WTC11 (cell line): ENCODE measurements around the gene LUC7L. TPM values are rescaled to one million over a fixed set of nuclear protein-coding genes. Genes with fewer than 3 reads are reported as not detected.

Experiments used
- ARID4B ChIP-seq: sonication (generic); formaldehyde crosslinking; IDR thresholded peaks from 2 replicates; pipeline ENCODE4 v1.8.0; 2023; ENCODE audit warnings: missing genetic modification reagents, mild to moderate bottlenecking, borderline replicate concordance
- ATF2 ChIP-seq: sonication (generic); formaldehyde crosslinking; IDR thresholded peaks from 2 replicates; pipeline ENCODE4 v1.8.1; 2022; ENCODE audit warnings: low read depth, missing genetic modification reagents, borderline replicate concordance
- ATF3 ChIP-seq: sonication (generic); formaldehyde crosslinking; conservative IDR thresholded peaks from 2 replicates; pipeline ENCODE4 v1.8.1; 2022; ENCODE audit warnings: mild to moderate bottlenecking, missing genetic modification reagents
- CREM ChIP-seq: sonication (generic); formaldehyde crosslinking; IDR thresholded peaks from 2 replicates; pipeline ENCODE4 v1.8.1; 2022; ENCODE audit warnings: mild to moderate bottlenecking, missing genetic modification reagents, moderate library complexity
- CTCF ChIP-seq: fragments of 200-600 bp; IDR thresholded peaks from 2 replicates; pipeline ENCODE4 v1.8.0; 2022; ENCODE audit warnings: antibody characterized with exemption
- ERG ChIP-seq: fragments of 250-450 bp; sonication (Bioruptor Pico); IDR thresholded peaks from 2 replicates; pipeline ENCODE4 v1.8.0; 2021; ENCODE audit warnings: mild to moderate bottlenecking
- ETV6 ChIP-seq: sonication (generic); formaldehyde crosslinking; IDR thresholded peaks from 2 replicates; pipeline ENCODE4 v1.8.1; 2022; ENCODE audit warnings: mild to moderate bottlenecking, missing genetic modification reagents
- FOXJ3 ChIP-seq: sonication (generic); formaldehyde crosslinking; IDR thresholded peaks from 2 replicates; pipeline ENCODE4 v1.9.0; 2021; ENCODE audit warnings: missing genetic modification reagents, mild to moderate bottlenecking, borderline replicate concordance
- KAT7 ChIP-seq: sonication (generic); formaldehyde crosslinking; IDR thresholded peaks from 2 replicates; pipeline ENCODE4 v1.8.1; 2023; ENCODE audit warnings: missing genetic modification reagents, mild to moderate bottlenecking, borderline replicate concordance
- SMAD4 ChIP-seq: sonication (generic); formaldehyde crosslinking; IDR thresholded peaks from 2 replicates; pipeline ENCODE4 v1.8.0; 2022; ENCODE audit warnings: mild to moderate bottlenecking, missing genetic modification reagents
- SP1 ChIP-seq: sonication (generic); formaldehyde crosslinking; conservative IDR thresholded peaks from 2 replicates; pipeline ENCODE4 v1.8.1; 2022; ENCODE audit warnings: missing genetic modification reagents
- TCF7 ChIP-seq: sonication (generic); formaldehyde crosslinking; IDR thresholded peaks from 2 replicates; pipeline ENCODE4 v1.8.0; 2022; ENCODE audit warnings: mild to moderate bottlenecking, low read depth, missing genetic modification reagents, moderate library complexity
- TEAD1 ChIP-seq: sonication (generic); formaldehyde crosslinking; IDR thresholded peaks from 2 replicates; pipeline ENCODE4 v1.8.0; 2022; ENCODE audit warnings: mild to moderate bottlenecking, missing genetic modification reagents
- TP53 ChIP-seq: sonication (generic); formaldehyde crosslinking; IDR thresholded peaks from 2 replicates; pipeline ENCODE4 v1.8.1; 2023; ENCODE audit warnings: mild to moderate bottlenecking, missing genetic modification reagents
- USF1 ChIP-seq: sonication (generic); formaldehyde crosslinking; IDR thresholded peaks from 2 replicates; pipeline ENCODE4 v1.8.0; 2022; ENCODE audit warnings: mild to moderate bottlenecking, missing genetic modification reagents
- USF2 ChIP-seq: sonication (generic); formaldehyde crosslinking; IDR thresholded peaks from 2 replicates; pipeline ENCODE4 v1.8.1; 2023; ENCODE audit warnings: mild to moderate bottlenecking, missing genetic modification reagents, moderate library complexity
- ZBTB21 ChIP-seq: sonication (generic); formaldehyde crosslinking; IDR thresholded peaks from 2 replicates; pipeline ENCODE4 v1.8.1; 2023; ENCODE audit warnings: mild to moderate bottlenecking, missing genetic modification reagents, borderline replicate concordance
- ZMAT4 ChIP-seq: fragments of 250-450 bp; sonication (Bioruptor Pico); IDR thresholded peaks from 2 replicates; pipeline ENCODE4 v1.9.0; 2021; ENCODE audit warnings: mild to moderate bottlenecking
- ZNF121 ChIP-seq: sonication (generic); formaldehyde crosslinking; IDR thresholded peaks from 2 replicates; pipeline ENCODE4 v1.8.0; 2023; ENCODE audit warnings: missing genetic modification reagents
- ZNF219 ChIP-seq: sonication (generic); formaldehyde crosslinking; IDR thresholded peaks from 2 replicates; pipeline ENCODE4 v1.8.0; 2023; ENCODE audit warnings: missing genetic modification reagents, mild to moderate bottlenecking, borderline replicate concordance
- ZNF423 ChIP-seq: fragments of 250-450 bp; sonication (Bioruptor Pico); IDR thresholded peaks from 2 replicates; pipeline ENCODE4 v2.1.2; 2022; ENCODE audit warnings: mild to moderate bottlenecking, moderate library complexity
- ZNF512 ChIP-seq: sonication (generic); formaldehyde crosslinking; IDR thresholded peaks from 2 replicates; pipeline ENCODE4 v1.8.1; 2022; ENCODE audit warnings: missing genetic modification reagents, borderline replicate concordance
- total RNA-seq: library from RNA; stranded (reverse); gene quantifications from 3 replicates; pipeline ENCODE4 v1.2.3, GENCODE V29; 2021

The LUC7L gene
- total RNA-seq, 1 experiment from 2014 or later: 111 TPM

GRCh38 chr16:180681-181564 lies 48.3 kb downstream of the LUC7L start (continued):
- TF ChIP-seq KAT7 (CRISPR knock-in tag): peak; percentile 94
- 0 out of 2 replicates have a peak, but pooled peaks have one; percentile 35 for TF ChIP-seq ZMAT4 (CRISPR knock-in tag)
- TF ChIP-seq ERG (CRISPR knock-in tag): 0 out of 2 replicates have a peak, but pooled peaks have one; percentile 68
- peak; percentile 74 for TF ChIP-seq ZNF121 (CRISPR knock-in tag)
- peak; percentile 95 for TF ChIP-seq SP1 (CRISPR knock-in tag)
- TF ChIP-seq TEAD1 (CRISPR knock-in tag): peak; percentile 97
- no peak; the same call in 1 of the 2 replicates for TF ChIP-seq ZNF423 (CRISPR knock-in tag)
- peak; percentile 95 for TF ChIP-seq ZBTB21 (CRISPR knock-in tag)
- no peak for TF ChIP-seq CTCF
- no peak for TF ChIP-seq FOXJ3
- peak; percentile 76 for TF ChIP-seq USF1 (CRISPR knock-in tag)
- TF ChIP-seq TP53 (CRISPR knock-in tag): peak; percentile 98
- peak; percentile 80 for TF ChIP-seq CREM (CRISPR knock-in tag)
- peak; percentile 98 for TF ChIP-seq ARID4B
- peak; percentile 94 for TF ChIP-seq ATF2 (CRISPR knock-in tag)
- peak; percentile 74; the same call in 1 of the 2 replicates for TF ChIP-seq SMAD4 (CRISPR knock-in tag)
- peak; percentile 79; the same call in 1 of the 2 replicates for TF ChIP-seq ZNF219 (CRISPR knock-in tag)
- TF ChIP-seq ETV6 (CRISPR knock-in tag): peak; percentile 98
- no peak; the same call in 1 of the 2 replicates for TF ChIP-seq ZNF512 (CRISPR knock-in tag)
- TF ChIP-seq TCF7 (CRISPR knock-in tag): peak; percentile 93
- 0 out of 2 replicates have a peak, but pooled peaks have one; percentile 73 for TF ChIP-seq ATF3 (CRISPR knock-in tag)
- peak; percentile 29 for TF ChIP-seq USF2 (CRISPR knock-in tag)
